ENCODE data around the gene CNNM1. TPM values are rescaled to one million over a fixed set of nuclear protein-coding genes. Genes with fewer than 3 reads are reported as not detected.

Gene CNNM1
- total RNA-seq, 1 experiment from 2014 or later: not detected

GRCh38 chr10:99372546-99373271 lies 43.6 kb downstream of the CNNM1 start:
- H3K9me3 ChIP-seq: no peaks in the 10 kb centered on the region
- H3K36me3 Mint-ChIP-seq (ENCODE audit: insufficient read depth, unreplicated experiment): no peaks in the 10 kb centered on the region
- TF ChIP-seq, protein P1, sequence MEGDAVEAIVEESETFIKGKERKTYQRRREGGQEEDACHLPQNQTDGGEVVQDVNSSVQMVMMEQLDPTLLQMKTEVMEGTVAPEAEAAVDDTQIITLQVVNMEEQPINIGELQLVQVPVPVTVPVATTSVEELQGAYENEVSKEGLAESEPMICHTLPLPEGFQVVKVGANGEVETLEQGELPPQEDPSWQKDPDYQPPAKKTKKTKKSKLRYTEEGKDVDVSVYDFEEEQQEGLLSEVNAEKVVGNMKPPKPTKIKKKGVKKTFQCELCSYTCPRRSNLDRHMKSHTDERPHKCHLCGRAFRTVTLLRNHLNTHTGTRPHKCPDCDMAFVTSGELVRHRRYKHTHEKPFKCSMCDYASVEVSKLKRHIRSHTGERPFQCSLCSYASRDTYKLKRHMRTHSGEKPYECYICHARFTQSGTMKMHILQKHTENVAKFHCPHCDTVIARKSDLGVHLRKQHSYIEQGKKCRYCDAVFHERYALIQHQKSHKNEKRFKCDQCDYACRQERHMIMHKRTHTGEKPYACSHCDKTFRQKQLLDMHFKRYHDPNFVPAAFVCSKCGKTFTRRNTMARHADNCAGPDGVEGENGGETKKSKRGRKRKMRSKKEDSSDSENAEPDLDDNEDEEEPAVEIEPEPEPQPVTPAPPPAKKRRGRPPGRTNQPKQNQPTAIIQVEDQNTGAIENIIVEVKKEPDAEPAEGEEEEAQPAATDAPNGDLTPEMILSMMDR (IDR thresholded peaks at IDR 0.05; ENCODE audit: insufficient read depth in 1 of 2, low read depth in 1 of 2, low read length in 1 of 2, severe bottlenecking in 1 of 2, unreplicated experiment in 1 of 2): no peak
- H3K36me3 ChIP-seq (ENCODE audit: control insufficient read depth, insufficient read depth, low read length): no peaks in the 10 kb centered on the region
- intact Hi-C loops (cut with micrococcal nuclease; ENCODE audit: unreplicated experiment): loop anchor here (5.0 kb wide), 1 partner anchor 580 kb away; no protein-coding TSS in a partner anchor
- H3K27ac Mint-ChIP-seq (ENCODE audit: unreplicated experiment): no peak overlapping the region
- ChIA-PET POLR2A (interaction anchor here (0.6 kb wide), 1 partner anchor 58 kb away, joined by 3 read pairs; the partner anchor contains the start of gene GOT1), CTCF (no interaction called here)
- no peak overlapping the region for H3K4me3 Mint-ChIP-seq (ENCODE audit: unreplicated experiment)
- H3K4me1 ChIP-seq: no peaks in the 10 kb centered on the region
- DNase-seq: no peak
- peaks cover 14% of the 10 kb centered on the region for H3K27me3 Mint-ChIP-seq (ENCODE audit: insufficient read depth, unreplicated experiment)
- no peaks in the 10 kb centered on the region; the same call in 1 of the 2 replicates for H3K27me3 ChIP-seq (replicated peaks; ENCODE audit: control insufficient read depth, insufficient read depth, low read length)
- no peak overlapping the region for H3K4me3 ChIP-seq (ENCODE audit: low read depth, low read length)
- H3K9me3 Mint-ChIP-seq (ENCODE audit: unreplicated experiment): no peaks in the 10 kb centered on the region
- no peaks in the 10 kb centered on the region for H3K4me1 Mint-ChIP-seq (ENCODE audit: low read depth, unreplicated experiment)
- BruUV-seq (replicated peaks): no TSS peak

DNA sequence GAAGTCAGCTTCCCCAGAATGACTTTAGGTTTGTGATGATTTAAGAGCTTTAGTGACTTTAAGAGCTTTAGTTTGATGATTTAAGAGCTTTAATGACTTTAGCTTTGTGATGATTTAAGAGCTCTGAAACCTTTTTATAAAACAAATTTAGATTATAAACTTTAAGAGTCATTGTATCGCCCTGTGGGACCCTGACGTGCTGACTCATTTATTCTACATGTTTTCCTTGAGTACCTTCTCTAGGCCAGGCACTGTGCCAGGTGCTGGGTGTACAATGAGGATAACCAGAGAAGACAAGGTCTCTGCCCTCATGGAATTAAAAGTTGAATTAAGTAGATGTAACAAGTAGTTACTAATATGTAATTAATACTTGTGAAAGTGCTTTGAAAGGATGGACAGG lies 45.4 kb downstream of the CNNM1 start:
- Mint-ChIP-seq H3K36me3 (ENCODE audit: insufficient read depth, unreplicated experiment) (no peaks in the 10 kb centered on the region), H3K4me3 (ENCODE audit: unreplicated experiment) (no peak overlapping the region), H3K9me3 (ENCODE audit: unreplicated experiment) (no peaks in the 10 kb centered on the region), H3K27me3 (ENCODE audit: insufficient read depth, unreplicated experiment) (peaks cover 12% of the 10 kb centered on the region), H3K4me1 (ENCODE audit: low read depth, unreplicated experiment) (no peaks in the 10 kb centered on the region), H3K27ac (ENCODE audit: unreplicated experiment) (no peak overlapping the region)
- CTCF ChIA-PET: no interaction called here
- no TSS peak for BruUV-seq (replicated peaks)
- no peaks in the 10 kb centered on the region for H3K9me3 ChIP-seq
- intact Hi-C loops (cut with micrococcal nuclease; ENCODE audit: unreplicated experiment): loop anchor here (5.0 kb wide), 1 partner anchor 582 kb away; no protein-coding TSS in a partner anchor
- POLR2A ChIA-PET: no interaction called here
- no peak overlapping the region for H3K4me3 ChIP-seq (ENCODE audit: low read depth, low read length)
- no peaks in the 10 kb centered on the region for H3K4me1 ChIP-seq
- no peaks in the 10 kb centered on the region; the same call in 1 of the 2 replicates for H3K27me3 ChIP-seq (replicated peaks; ENCODE audit: control insufficient read depth, insufficient read depth, low read length)
- no peak for DNase-seq
- no peaks in the 10 kb centered on the region for H3K36me3 ChIP-seq (ENCODE audit: control insufficient read depth, insufficient read depth, low read length)
- TF ChIP-seq, protein P1 (IDR thresholded peaks at IDR 0.05; ENCODE audit: insufficient read depth in 1 of 2, low read depth in 1 of 2, low read length in 1 of 2, severe bottlenecking in 1 of 2, unreplicated experiment in 1 of 2): no peak

GRCh38 chr10:99374972-99375371 lies 45.8 kb downstream of the CNNM1 start:
- Mint-ChIP-seq H3K9me3 (ENCODE audit: unreplicated experiment) (no peaks in the 10 kb centered on the region), H3K4me1 (ENCODE audit: low read depth, unreplicated experiment) (no peaks in the 10 kb centered on the region), H3K4me3 (ENCODE audit: unreplicated experiment) (no peak overlapping the region), H3K27me3 (ENCODE audit: insufficient read depth, unreplicated experiment) (peaks cover 9% of the 10 kb centered on the region), H3K36me3 (ENCODE audit: insufficient read depth, unreplicated experiment) (no peaks in the 10 kb centered on the region), H3K27ac (ENCODE audit: unreplicated experiment) (no peak overlapping the region)
- Histone ChIP-seq H3K27me3 (replicated peaks; ENCODE audit: control insufficient read depth, insufficient read depth, low read length) (no peaks in the 10 kb centered on the region; the same call in 1 of the 2 replicates), H3K4me3 (ENCODE audit: low read depth, low read length) (no peak overlapping the region), H3K9me3 (no peaks in the 10 kb centered on the region), H3K4me1 (no peaks in the 10 kb centered on the region), H3K36me3 (ENCODE audit: control insufficient read depth, insufficient read depth, low read length) (no peaks in the 10 kb centered on the region)
- intact Hi-C loops (cut with micrococcal nuclease; ENCODE audit: unreplicated experiment): loop anchor here (5.0 kb wide), 1 partner anchor 583 kb away; no protein-coding TSS in a partner anchor
- no TSS peak for BruUV-seq (replicated peaks)
- CTCF ChIA-PET: no interaction called here
- TF ChIP-seq, protein P1 (IDR thresholded peaks at IDR 0.05; ENCODE audit: insufficient read depth in 1 of 2, low read depth in 1 of 2, low read length in 1 of 2, severe bottlenecking in 1 of 2, unreplicated experiment in 1 of 2): no peak
- POLR2A ChIA-PET: no interaction called here
- DNase-seq: no peak
